Endothelial cell (in vitro differentiated cells): ENCODE measurements around the gene NPLOC4. TPM values are rescaled to one million over a fixed set of nuclear protein-coding genes. Genes with fewer than 3 reads are reported as not detected.

Experiments
- DNase-seq: peaks from one replicate; pipeline ENCODE4 v3.0.0; 2021; ENCODE audit warnings: low spot score
- H3K27ac Mint-ChIP-seq: one replicate; pipeline ENCODE4 v1.8.0; 2021; ENCODE audit warnings: mixed read lengths, inconsistent platforms; ENCODE audit not compliant: unreplicated experiment
- H3K27me3 Mint-ChIP-seq: one replicate; pipeline ENCODE4 v1.8.0; 2021; ENCODE audit warnings: mild to moderate bottlenecking, moderate library complexity, mixed read lengths, inconsistent platforms; ENCODE audit not compliant: unreplicated experiment
- H3K36me3 Mint-ChIP-seq: one replicate; pipeline ENCODE4 v1.8.0; 2021; ENCODE audit warnings: mild to moderate bottlenecking, low read depth, mixed read lengths, inconsistent platforms; ENCODE audit not compliant: unreplicated experiment
- H3K4me1 Mint-ChIP-seq: one replicate; pipeline ENCODE4 v1.8.0; 2021; ENCODE audit warnings: mild to moderate bottlenecking, mixed read lengths, inconsistent platforms; ENCODE audit not compliant: unreplicated experiment
- H3K4me3 Mint-ChIP-seq: one replicate; pipeline ENCODE4 v1.8.0; 2021; ENCODE audit warnings: mild to moderate bottlenecking, mixed read lengths, inconsistent platforms; ENCODE audit not compliant: unreplicated experiment
- H3K9me3 Mint-ChIP-seq: one replicate; pipeline ENCODE4 v1.8.0; 2021; ENCODE audit warnings: mixed read lengths, inconsistent platforms; ENCODE audit not compliant: unreplicated experiment
- total RNA-seq: library from RNA; stranded (reverse); fragmentation: NEBNext Ultra II Directional; extraction: Animal tissue kit (Norgen Biotek cat#: 25700); gene quantifications from one replicate; pipeline ENCODE4 v1.2.1, GENCODE V29; 2021; ENCODE audit not compliant: unreplicated experiment
- TF ChIP-seq, protein P1 (sequence below): fragments of 200-600 bp; sonication (generic); IDR thresholded peaks from one replicate; pipeline ENCODE4 v1.5.0; 2021; ENCODE audit warnings: antibody characterized with exemption; ENCODE audit not compliant: unreplicated experiment

The NPLOC4 gene
- total RNA-seq, 1 donor from 2014 or later, result 133 TPM

DNA sequence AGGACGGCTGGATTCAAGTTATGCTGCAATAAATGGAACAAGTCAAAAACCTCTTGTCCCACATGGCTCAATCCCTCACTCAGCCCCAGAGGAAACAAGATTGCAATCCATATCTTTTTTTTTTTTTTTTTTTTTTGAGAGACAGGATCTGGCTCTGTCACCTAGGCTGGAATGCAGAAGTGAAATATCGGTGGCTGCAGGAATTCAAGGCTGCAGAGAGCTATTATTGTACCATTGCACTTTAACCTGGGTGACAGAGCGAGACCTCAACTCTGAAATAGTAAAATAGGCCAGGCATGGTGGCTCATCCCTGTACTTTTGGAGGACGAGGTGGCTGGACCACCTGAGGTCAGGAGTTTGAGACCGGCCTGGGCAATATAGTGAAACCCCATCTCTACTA lies 22.1 kb upstream of the NPLOC4 start:
- Mint-ChIP-seq H3K4me1 (peaks cover 8% of the 10 kb centered on the region), H3K9me3 (no peaks in the 10 kb centered on the region), H3K36me3 (no peaks in the 10 kb centered on the region), H3K27me3 (no peaks in the 10 kb centered on the region), H3K4me3 (no peak overlapping the region), H3K27ac (no peak overlapping the region)
- no peak for DNase-seq
- TF ChIP-seq, protein P1, sequence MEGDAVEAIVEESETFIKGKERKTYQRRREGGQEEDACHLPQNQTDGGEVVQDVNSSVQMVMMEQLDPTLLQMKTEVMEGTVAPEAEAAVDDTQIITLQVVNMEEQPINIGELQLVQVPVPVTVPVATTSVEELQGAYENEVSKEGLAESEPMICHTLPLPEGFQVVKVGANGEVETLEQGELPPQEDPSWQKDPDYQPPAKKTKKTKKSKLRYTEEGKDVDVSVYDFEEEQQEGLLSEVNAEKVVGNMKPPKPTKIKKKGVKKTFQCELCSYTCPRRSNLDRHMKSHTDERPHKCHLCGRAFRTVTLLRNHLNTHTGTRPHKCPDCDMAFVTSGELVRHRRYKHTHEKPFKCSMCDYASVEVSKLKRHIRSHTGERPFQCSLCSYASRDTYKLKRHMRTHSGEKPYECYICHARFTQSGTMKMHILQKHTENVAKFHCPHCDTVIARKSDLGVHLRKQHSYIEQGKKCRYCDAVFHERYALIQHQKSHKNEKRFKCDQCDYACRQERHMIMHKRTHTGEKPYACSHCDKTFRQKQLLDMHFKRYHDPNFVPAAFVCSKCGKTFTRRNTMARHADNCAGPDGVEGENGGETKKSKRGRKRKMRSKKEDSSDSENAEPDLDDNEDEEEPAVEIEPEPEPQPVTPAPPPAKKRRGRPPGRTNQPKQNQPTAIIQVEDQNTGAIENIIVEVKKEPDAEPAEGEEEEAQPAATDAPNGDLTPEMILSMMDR, result no peak

DNA sequence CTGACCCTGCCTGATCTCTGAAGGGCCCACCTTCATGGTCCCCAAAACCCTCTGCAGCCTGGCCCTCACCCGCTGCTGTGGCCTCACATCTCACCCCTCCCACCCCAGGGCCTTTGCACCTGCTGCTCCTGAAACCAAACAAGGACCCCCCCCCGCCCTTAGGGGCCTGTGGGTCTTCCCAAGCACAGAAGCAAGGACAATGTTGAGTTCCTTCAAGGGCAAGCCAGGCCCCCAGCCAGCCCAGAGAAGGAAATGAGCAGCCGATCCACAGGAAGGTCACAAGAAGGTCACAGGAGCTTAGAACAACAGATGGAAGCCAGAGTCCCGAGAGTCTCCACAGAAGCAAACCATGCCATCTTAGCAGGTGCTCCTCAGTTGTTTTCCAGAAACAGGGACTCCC lies 19.9 kb upstream of the NPLOC4 start:
- no peak overlapping the region for H3K4me3 Mint-ChIP-seq

DNA sequence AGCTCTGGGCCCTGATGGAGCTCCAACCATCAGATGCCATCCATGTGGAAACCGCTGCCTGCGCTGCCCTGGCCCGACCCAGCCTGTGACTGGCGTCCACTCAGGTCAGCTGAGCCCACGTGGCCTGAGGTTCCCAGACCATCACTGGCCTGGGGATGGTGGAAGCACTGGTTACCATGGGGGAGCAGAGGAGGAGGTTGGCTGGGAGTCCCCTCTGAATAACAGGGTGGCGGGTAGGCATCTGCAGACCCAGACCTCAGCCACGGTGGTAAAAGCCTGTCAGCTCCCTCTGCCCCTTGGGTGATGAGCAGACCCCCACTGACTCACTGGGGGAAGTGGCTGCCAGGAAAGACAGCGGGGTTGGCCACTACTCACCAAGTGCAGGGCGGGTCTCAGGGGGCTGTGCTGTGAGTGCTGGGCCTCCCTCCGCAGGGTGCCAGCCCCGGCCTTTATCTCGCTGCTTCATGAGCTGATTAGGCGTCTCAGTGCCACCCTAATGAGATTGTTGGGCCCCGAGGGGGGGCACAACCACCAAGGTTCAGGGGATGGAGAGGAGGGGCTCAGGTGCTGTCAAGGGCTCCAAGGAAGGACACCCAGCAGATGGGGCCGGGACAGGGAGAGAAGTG lies 19.3 kb upstream of the NPLOC4 start, which contains the start of gene PDE6G:
PDE6G (minus strand) TSS at position 425 of the 626 bp plus-strand sequence. CDS start 3,237 bp downstream, outside the sequence.
- TF ChIP-seq, protein P1, result no peak
- H3K36me3 Mint-ChIP-seq, result no peaks in the 10 kb centered on the region
- H3K9me3 Mint-ChIP-seq, result no peaks in the 10 kb centered on the region
- no peak within 1 kb of the TSS for H3K27ac Mint-ChIP-seq
- peaks cover 12% of the 10 kb centered on the region for H3K27me3 Mint-ChIP-seq
- peaks cover 10% of the 10 kb centered on the region for H3K4me1 Mint-ChIP-seq
- DNase-seq, result no peak
- H3K4me3 Mint-ChIP-seq, result no peak within 1 kb of the TSS

More for the DNA sequence above, 19.9 kb upstream of the NPLOC4 start:
- TF ChIP-seq, protein P1, result no peak
- Mint-ChIP-seq H3K9me3 (no peaks in the 10 kb centered on the region), H3K27ac (no peak overlapping the region), H3K36me3 (no peaks in the 10 kb centered on the region), H3K4me1 (peaks cover 8% of the 10 kb centered on the region), H3K27me3 (peaks cover 12% of the 10 kb centered on the region)
- DNase-seq, result no peak

DNA sequence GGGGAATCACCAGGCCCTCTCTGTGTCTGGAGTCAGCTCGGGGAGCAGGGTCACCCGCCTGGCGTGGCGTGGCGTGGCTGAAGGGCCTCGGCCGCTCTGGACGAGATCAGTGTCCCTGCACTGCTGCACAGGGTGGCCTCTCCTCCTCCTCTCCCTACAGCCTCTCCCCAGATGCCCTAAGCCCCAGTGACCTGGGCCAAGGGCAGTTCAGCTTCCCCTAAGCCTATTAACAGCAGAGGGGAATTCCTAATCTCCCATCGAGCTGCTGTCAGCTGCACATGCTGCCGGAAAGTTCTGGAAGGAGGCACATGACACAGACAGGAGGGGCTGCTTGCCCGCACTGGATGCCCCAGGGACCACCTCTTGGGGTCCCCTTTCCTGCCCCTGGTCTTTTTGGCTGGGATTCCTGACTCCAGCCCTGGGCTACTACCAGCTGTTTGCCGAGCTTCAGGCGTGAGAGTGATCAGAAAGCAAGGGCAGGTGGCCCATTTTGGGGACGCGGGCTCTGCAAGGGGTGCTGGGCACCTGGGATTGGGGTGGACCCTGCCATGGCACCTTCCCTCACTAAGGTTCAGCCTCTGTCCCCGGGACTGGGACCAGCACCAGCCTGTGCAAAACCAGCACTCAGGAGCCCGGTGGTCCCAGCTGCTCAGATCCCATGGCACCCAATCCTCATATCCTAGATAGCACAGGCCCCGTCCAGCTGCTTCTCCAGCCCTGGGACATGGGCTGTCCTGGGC lies 18.6 kb upstream of the NPLOC4 start:
- Mint-ChIP-seq H3K27ac (no peak overlapping the region), H3K9me3 (no peaks in the 10 kb centered on the region), H3K4me1 (peaks cover 10% of the 10 kb centered on the region), H3K36me3 (no peaks in the 10 kb centered on the region), H3K4me3 (no peak overlapping the region), H3K27me3 (peaks cover 12% of the 10 kb centered on the region)
- DNase-seq, result no peak
- TF ChIP-seq, protein P1, result no peak
